Activated naive CD4-positive, alpha-beta T cell treated with anti-CD3 and anti-CD28 coated beads, Interleukin-2, amount 50 U/mL, for 16 hours (primary cell): Measurements from ENCODE around the gene HCRTR1.

ENCODE experiments used
- DNase-seq: peaks from one replicate; pipeline ENCODE4 v3.0.0-alpha.2; 2020

Gene HCRTR1

DNA sequence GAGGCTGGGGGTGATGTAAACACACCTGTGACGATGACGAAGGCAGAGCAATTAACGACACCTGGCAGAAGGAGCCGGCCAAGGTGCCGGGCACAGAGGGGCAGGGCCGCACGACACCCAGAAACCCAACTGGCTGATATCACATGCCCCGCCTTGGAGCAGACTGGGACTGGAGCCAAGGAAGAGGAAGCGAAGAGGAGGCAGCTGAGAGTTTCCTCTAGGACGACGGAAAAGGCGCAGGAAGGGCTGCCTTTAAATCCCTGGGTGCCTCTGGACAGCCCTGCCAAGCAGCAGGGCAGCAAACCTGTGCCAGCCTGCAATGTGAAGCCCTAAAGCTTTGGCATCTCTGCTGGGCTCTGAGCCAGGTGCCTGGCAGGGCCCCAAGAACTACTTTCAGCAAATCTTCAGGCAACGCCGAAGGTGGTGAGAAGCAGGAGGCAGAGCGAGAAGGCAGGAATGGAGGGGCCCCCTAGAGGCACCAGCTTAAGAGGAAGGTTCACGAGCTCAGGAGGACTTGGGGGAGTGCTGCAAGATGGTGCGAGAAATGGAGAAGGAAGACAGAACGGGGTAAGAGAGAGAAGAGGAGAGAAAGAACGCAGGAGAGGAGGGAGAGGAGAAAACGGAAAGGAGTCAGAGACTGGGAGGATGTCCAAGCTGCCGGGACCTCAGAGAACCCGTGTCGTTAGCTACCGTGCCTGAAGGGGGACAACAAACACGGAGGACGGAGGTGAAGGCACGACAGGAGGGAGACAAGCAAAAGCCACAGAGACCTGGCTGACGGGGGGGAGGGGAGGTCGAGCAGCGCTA lies 52.5 kb downstream of the HCRTR1 start:
- DNase-seq = peak; percentile 18

DNA sequence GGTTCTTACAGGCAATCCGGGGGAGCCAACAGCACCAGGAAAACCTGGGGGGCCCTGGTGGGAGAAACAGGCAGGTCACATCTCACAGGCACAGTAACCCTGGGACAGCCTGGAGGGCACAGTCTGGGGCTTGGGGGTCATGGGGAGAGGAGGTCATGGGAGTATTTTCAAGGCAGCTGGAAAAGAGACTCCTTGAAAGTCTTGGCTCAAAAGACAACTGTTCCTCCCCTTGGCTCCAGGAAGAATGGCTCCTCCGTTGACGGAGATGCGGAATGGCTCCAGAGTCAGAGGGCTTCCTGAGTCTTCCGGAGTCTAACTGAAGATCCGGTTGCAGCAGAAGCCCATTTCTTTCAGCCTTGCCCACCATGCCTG lies 53.1 kb downstream of the HCRTR1 start:
- no peak for DNase-seq

DNA sequence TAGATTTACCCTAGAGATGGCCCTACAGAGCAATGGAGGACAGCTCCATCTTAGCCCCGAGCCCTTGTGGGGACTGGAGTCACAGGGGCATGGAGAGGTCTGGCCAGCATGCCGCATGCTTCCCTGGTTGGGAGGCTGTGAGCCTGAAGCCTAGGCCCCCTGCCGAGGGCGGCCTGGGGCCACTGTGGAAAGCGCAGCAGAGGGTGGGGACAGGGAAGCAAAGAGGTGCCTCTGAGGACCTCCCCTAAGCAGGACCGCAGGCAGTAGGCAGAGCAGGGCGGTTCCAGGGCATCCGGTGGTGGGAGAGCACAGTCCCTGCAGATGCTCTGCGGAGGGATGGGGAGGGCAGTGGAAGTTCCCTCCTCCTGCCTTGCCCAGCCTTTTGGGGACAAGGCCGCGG lies 53.7 kb downstream of the HCRTR1 start:
- no peak for DNase-seq

DNA sequence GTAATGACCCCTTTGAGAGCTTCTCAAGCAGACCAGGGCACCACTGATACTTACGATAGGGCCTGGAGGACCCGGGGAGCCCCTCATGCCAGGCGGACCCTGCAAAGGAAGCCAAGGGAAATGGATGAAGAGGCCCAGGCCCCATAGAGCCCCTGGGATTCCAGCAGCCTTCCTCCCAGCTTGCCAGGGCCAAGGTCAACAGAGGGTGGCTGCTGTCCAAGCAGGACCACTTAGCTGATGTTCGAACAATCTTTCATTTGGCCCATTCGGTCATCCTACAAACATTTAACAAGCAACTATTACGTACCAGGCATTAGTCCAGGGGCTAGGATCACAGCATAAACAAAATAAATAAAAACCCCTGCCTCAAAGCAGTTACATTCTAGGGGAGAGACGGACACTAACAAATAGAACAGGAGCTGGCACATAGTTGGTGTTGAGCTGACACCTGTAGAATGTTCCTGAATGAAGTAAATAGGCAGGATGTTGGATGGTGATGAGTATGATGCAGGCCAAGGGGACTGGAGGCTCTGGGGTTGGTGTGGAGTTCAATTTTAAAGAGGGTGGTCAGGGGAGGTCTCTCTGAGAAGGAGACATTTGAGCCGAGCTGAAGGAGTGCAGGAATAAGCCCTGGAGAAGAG lies 54.2 kb downstream of the HCRTR1 start:
- no peak for DNase-seq

DNA sequence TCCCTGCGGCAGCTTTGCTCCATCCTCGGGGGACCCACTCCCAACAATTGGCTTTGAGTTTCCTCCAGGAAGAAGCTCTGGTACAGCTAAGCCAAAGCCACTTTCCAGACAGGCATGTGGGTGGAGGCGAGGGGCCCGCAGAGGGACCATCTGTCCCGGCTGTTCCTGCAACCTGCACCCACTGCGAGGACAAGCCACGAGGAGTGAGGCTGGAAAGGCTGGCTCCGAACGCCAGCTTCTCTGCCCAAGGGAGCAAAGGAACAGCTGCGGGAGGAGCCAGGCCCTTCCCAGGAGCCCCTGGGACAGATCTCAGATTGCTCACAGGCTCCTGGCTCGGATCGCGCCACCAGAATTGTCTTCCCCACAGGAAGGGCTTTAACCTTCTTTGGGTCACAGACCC lies 55.5 kb downstream of the HCRTR1 start:
- no peak for DNase-seq

DNA sequence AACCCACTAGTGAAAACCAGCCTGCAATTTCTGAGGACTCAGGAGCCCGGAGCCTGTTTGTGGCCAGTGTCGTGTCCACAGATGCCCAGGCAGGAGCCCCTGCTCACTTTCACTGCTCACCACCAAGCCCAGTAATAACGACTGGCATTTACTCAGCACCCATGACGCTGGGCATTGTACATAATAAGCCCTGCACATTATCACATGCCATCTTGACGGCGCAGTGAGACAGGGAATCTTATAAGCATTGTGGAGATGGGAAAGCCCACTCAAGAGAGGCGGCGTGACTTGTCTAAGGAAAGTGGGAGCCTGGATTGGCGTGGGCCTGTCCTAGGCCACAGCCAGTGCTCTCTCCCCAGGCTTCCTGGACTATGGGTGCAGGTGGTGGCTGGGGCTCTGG lies 55.9 kb downstream of the HCRTR1 start:
- DNase-seq = no peak

DNA sequence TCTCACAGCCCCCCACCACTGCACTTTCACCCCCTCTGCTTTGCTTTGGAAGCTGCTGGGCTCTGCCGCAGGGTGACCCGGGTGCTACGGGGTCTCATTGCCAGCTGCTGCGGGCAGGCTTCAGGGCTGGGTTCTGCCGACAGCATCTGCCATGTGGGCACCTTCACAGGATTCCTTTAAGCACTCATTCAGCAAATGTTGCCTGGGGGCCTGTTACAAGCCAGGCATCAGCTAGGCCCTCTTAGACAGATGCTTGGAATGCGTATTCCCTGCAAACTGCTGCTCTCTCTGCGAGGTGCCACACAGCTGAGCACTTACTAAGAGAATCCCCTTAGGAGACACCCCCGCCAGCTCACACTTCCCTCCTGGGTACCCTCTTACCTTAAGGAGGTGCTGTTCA lies 57.1 kb downstream of the HCRTR1 start:
- no peak for DNase-seq

DNA sequence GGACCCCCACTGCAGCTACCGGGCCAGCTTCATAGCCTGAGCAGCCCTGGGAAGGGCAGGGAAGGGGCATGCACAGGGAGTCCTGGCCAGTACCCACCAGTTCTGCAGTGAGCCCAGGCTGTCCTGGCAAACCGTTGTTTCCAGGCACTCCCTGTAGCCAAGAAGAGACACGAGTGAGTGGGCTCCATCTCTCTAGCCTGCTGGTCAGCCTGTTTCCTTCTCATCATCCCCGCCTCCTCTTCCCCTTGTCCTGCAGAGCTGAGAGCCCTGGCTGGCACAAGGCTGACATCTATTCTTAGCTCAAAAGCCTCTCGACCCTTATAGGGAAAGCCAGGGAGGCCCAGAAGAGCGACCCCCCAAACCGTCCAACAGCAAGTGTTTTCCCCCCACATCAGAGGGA lies 57.7 kb downstream of the HCRTR1 start:
- DNase-seq = no peak

DNA sequence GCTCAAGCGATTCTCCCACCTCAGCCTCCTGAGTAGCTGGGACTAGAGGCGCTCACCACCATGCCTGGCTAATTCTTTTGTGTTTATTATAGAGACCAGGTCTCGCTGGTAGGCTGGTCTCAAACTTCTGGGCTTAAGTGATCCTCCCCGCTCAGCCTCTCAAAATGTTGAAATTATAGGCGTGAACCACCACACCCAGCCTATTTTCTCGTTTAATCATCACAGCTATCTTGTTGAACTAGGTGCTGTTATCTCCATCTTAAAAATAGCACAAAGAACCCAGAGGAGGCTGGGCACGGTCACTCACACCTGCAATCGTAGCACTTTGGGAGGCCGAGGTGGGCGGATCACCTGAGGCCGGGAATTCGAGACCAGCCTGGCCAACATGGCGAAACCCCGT lies 58.3 kb downstream of the HCRTR1 start:
- DNase-seq = no peak
